SK-N-MC (cell line): ENCODE data around the gene CMIP.

Experiments used
- EZH2 ChIP-seq: fragments of 200-600 bp; sonication (generic); IDR thresholded peaks from one replicate; pipeline ENCODE4 v1.6.1; 2017; ENCODE audit warnings: antibody characterized with exemption
- FOXP2 ChIP-seq: optimal IDR thresholded peaks from 2 replicates; pipeline ENCODE3; 2011; ENCODE audit warnings: mild to moderate bottlenecking, moderate library complexity; ENCODE audit not compliant: insufficient read depth; ENCODE audit errors: extremely low read length, control extremely low read depth
- POLR2AphosphoS5 ChIP-seq: IDR thresholded peaks from 2 replicates; pipeline ENCODE4 v1.6.1; 2012; ENCODE audit warnings: mild to moderate bottlenecking, low read depth, low read length, borderline replicate concordance

DNA sequence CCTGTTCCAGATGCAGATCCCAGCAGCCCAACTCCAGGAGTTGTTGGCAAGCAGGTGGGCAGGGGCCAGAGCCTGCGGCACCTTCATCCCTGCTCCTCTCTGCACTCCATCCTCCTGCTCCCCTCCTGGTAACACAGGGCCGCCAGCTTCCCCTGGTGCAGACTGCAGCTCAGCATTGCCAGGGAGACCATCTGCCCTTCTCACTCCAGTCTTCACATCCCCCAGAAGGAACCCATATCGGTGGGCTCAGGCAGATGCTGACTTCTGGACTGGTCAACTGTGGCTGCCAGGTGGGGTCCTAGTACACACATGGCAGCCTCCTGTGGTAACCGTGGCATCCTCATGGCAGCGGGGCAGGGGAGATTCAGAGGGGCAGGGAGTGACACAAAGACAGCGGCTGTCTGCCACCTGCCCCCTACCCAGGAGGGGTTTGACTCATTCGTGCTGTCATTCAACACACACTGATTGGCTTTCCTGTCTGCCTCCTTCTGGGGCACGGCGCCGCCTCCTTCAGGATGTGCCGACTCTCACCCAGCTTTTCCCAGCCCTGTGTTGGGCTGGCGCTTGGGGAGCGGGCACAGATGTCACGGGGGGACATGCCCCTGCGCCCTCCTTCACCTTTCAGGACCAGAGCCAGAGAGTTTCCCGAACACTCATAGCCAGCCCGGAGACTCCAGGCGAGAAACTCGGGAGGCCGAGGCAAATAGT is 120.9 kb downstream of the CMIP start:
- TF ChIP-seq EZH2 (no peak), POLR2AphosphoS5 (no peak), FOXP2 (no peak)
